ENCODE results near the gene ETDC. TPM values are rescaled to one million over a fixed set of nuclear protein-coding genes. Genes with fewer than 3 reads are reported as not detected.

The ETDC gene
- polyA plus RNA-seq, 3 donors from 2014 or later: not detected

Other genes with a start within 250 kb of the ETDC start
- gene SMIM10L2B, start 210.8 kb upstream of the ETDC start, polyA plus RNA-seq: not detected
- gene ETDB, start 189.0 kb upstream of the ETDC start, polyA plus RNA-seq: not detected
- gene CT55, start 138.1 kb upstream of the ETDC start, polyA plus RNA-seq: not detected
- gene ETDA, start 57.4 kb upstream of the ETDC start, polyA plus RNA-seq: not detected
- 1 to 10 TPM; 5.5 to 8.4 (median 7.8) TPM for gene ZNF75D, start 34.6 kb downstream of the ETDC start, polyA plus RNA-seq
- 1 to 10 TPM in 2 of 3 donors, not detected in 1; 1.1 to 1.6 TPM for gene ZNF449, start 35.3 kb downstream of the ETDC start, polyA plus RNA-seq
- under 1 TPM in 2 of 3 donors, not detected in 1; 0.17 to 0.34 TPM for gene SMIM10L2A, start 112.5 kb downstream of the ETDC start, polyA plus RNA-seq
- 1 to 10 TPM; 3.2 to 5.7 (median 3.8) TPM for gene INTS6L, start 211.2 kb downstream of the ETDC start, polyA plus RNA-seq

Data from immature natural killer cell (primary cell).